K562 (cell line): ENCODE results near the gene DACT3. TPM values are rescaled to one million over a fixed set of nuclear protein-coding genes. Genes with fewer than 3 reads are reported as not detected.
A peak's percentile ranks its signal among the peaks of the same experiment; 100 is the strongest.

ENCODE experiments used
- CHD2 ChIP-seq: IDR thresholded peaks from 2 replicates; pipeline ENCODE4 v1.6.1; 2011; ENCODE audit warnings: low read depth, low read length
- GABPB1 ChIP-seq: sonication (generic); formaldehyde crosslinking; IDR thresholded peaks from 2 replicates; pipeline ENCODE4 v1.8.0; 2022; ENCODE audit warnings: mild to moderate bottlenecking, missing genetic modification reagents
- L3MBTL2 ChIP-seq: fragments of 450-650 bp; IDR thresholded peaks from 2 replicates; pipeline ENCODE4 v1.6.1; 2016; ENCODE audit warnings: mild to moderate bottlenecking, moderate library complexity
- NCOA2 ChIP-seq, 2 experiments: fragments of 450-650 bp; IDR thresholded peaks; 2 replicates each; pipeline ENCODE4 v1.6.1; 2018; ENCODE audit warnings: mild to moderate bottlenecking in 2 of 2, moderate library complexity in 1 of 2; ENCODE audit not compliant: partially characterized antibody in 2 of 2
- NFE2 ChIP-seq: IDR thresholded peaks from 2 replicates; pipeline ENCODE4 v1.6.1; 2014; ENCODE audit warnings: antibody characterized with exemption, low read depth
- SMARCC2 ChIP-seq: fragments of 450-650 bp; IDR thresholded peaks from 2 replicates; pipeline ENCODE4 v1.6.1; 2017; ENCODE audit warnings: antibody characterized with exemption, moderate library complexity, mild to moderate bottlenecking, low read depth
- SRSF7 ChIP-seq: fragments of 200-400 bp; formaldehyde crosslinking; optimal IDR thresholded peaks from 2 replicates; pipeline ENCODE3; 2017; ENCODE audit warnings: mild to moderate bottlenecking, low read depth, low read length
- STAT5A ChIP-seq: IDR thresholded peaks from 2 replicates; pipeline ENCODE4 v1.6.1; 2012; ENCODE audit warnings: low read length, inconsistent platforms, borderline replicate concordance
- TARDBP ChIP-seq: fragments of 450-650 bp; IDR thresholded peaks from 2 replicates; pipeline ENCODE4 v1.6.1; 2016
- ZNF12 ChIP-seq: sonication (generic); formaldehyde crosslinking; IDR thresholded peaks from 2 replicates; pipeline ENCODE4 v1.4.0; 2020; ENCODE audit warnings: mild to moderate bottlenecking, missing genetic modification reagents
- ZNF316 ChIP-seq: fragments of 450-650 bp; IDR thresholded peaks from 2 replicates; pipeline ENCODE4 v1.6.1; 2016
- ZNF764 ChIP-seq: fragments of 250-450 bp; sonication (Bioruptor Pico); IDR thresholded peaks from 2 replicates; pipeline ENCODE4 v1.4.0; 2020; ENCODE audit warnings: low read depth, mild to moderate bottlenecking, moderate library complexity
- polyA plus RNA-seq, 8 experiments: library from polyadenylated mRNA; depleted of rRNA in 4 of 8; stranded (reverse) in 5 of 8; unstranded in 3 of 8; fragments of >200 nt; fragmentation: Nextera tagmentation in 2 of 8; fragmentation: Illumina TruSeq in 1 of 8; extraction: Ambion mirVana in 2 of 8; extraction: Trizol in 1 of 8; gene quantifications; 2 replicates each; pipeline versions ENCODE4 v1.2.1 to v1.2.3, GENCODE V29; 2011 to 2014; ENCODE audit warnings: inconsistent platforms in 1 of 8, missing spikeins in 1 of 8
- total RNA-seq, 7 experiments: library from RNA; depleted of rRNA in 6 of 7; stranded (reverse); fragments of >200 nt in 6 of 7; fragmentation: Illumina TruSeq in 2 of 7; extraction: Trizol in 2 of 7; gene quantifications; 2 replicates each; pipeline versions ENCODE4 v1.2.1 to v1.2.3, GENCODE V29; 2011 to 2021; ENCODE audit warnings: low replicate concordance in 1 of 7
- TF ChIP-seq, protein P1 (sequence below), 2 experiments: IDR thresholded peaks in 1 of 2; conservative IDR thresholded peaks in 1 of 2; 2 replicates each; pipeline ENCODE4 v1.6.1; 2016; ENCODE audit warnings: low read depth in 2 of 2, mild to moderate bottlenecking in 1 of 2, missing compliant biosample characterization in 1 of 2, missing genetic modification characterization in 1 of 2, moderate library complexity in 1 of 2
- TF ChIP-seq, protein P2 (sequence below), 2 experiments: fragments of 200-800 bp in 1 of 2; sonication (Bioruptor generic) in 1 of 2; sonication (generic) in 1 of 2; formaldehyde crosslinking in 1 of 2; IDR thresholded peaks in 1 of 2; conservative IDR thresholded peaks in 1 of 2; 2 replicates each; pipeline versions ENCODE4 v1.5.0 to v1.6.1; 2016 to 2020; ENCODE audit warnings: missing compliant biosample characterization in 1 of 2, missing genetic modification characterization in 1 of 2, missing genetic modification reagents in 1 of 2
- TF ChIP-seq, protein P3 (sequence below): fragments of 450-650 bp; IDR thresholded peaks from one replicate; pipeline ENCODE4 v1.6.1; 2018; ENCODE audit warnings: mild to moderate bottlenecking, moderate library complexity; ENCODE audit not compliant: partially characterized antibody
- TF ChIP-seq, protein P4 (sequence below): fragments of 250-450 bp; sonication (Bioruptor Pico); IDR thresholded peaks from 2 replicates; pipeline ENCODE4 v1.8.0; 2021; ENCODE audit warnings: moderate library complexity, mild to moderate bottlenecking, inconsistent platforms
- TF ChIP-seq, protein P5 (sequence below), 2 experiments: fragments of 150-350 bp in 1 of 2; IDR thresholded peaks; 2 replicates each; pipeline ENCODE4 v1.6.1; 2012 to 2016; ENCODE audit warnings: low read depth in 2 of 2, low read length in 2 of 2, mild to moderate bottlenecking in 1 of 2, moderate library complexity in 1 of 2

Gene DACT3
- total and polyA plus RNA-seq, 9 of the 15 experiments (the other 6 are each of a cell fraction or from before 2014, with no cell fraction given): 0.67 to 6.5 (median 3.5) TPM

DNA sequence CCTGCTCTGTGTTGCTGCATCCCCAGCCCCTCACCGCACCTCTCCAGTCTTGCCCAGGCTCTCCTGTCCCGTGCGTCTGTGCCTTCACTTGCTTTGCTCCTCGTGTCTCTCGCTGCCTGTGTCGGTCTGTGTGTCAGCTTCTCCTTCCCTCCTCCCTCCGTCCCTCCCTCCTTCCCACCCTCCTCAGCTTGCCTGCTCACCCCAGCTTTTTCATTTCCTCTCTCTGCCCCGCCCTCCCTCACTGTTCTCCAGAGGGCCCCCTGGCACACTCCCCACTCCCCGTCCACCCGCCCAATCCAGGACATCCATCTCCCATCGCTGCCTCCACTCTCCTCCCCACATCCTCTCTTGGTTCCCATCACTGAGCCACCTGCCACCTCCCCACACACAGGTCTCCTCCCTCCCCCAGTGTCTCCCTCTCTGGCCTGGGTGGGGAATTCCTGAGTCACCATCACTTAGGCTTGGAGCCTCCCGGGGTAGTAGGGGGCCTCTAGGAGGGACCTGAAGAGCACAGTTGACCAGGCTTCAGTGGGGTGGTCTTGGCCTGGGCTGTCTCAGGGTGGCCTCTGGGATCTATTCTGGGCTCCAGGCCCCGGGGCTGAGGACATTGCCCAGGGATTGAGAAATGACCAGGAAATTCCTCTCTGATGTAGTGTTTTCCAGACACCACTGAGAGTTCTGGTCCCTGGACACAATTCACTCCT lies 35.9 kb downstream of the DACT3 start, which contains the start of gene PTGIR (continued):
- TF ChIP-seq, protein P1, sequence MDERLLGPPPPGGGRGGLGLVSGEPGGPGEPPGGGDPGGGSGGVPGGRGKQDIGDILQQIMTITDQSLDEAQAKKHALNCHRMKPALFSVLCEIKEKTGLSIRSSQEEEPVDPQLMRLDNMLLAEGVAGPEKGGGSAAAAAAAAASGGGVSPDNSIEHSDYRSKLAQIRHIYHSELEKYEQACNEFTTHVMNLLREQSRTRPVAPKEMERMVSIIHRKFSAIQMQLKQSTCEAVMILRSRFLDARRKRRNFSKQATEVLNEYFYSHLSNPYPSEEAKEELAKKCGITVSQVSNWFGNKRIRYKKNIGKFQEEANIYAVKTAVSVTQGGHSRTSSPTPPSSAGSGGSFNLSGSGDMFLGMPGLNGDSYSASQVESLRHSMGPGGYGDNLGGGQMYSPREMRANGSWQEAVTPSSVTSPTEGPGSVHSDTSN (CRISPR knock-in tag; IDR thresholded peaks at IDR 0.05; ENCODE audit: low read depth): no peak
- TF ChIP-seq, protein P1 (tag; conservative IDR thresholded peaks at IDR 0.05; ENCODE audit: low read depth): no peak
- no peak for TF ChIP-seq CHD2
- no peak for TF ChIP-seq SRSF7
- no peak for TF ChIP-seq ZNF764 (CRISPR knock-in tag)
- no peak for TF ChIP-seq ZNF12 (CRISPR knock-in tag)
- TF ChIP-seq, protein P2, sequence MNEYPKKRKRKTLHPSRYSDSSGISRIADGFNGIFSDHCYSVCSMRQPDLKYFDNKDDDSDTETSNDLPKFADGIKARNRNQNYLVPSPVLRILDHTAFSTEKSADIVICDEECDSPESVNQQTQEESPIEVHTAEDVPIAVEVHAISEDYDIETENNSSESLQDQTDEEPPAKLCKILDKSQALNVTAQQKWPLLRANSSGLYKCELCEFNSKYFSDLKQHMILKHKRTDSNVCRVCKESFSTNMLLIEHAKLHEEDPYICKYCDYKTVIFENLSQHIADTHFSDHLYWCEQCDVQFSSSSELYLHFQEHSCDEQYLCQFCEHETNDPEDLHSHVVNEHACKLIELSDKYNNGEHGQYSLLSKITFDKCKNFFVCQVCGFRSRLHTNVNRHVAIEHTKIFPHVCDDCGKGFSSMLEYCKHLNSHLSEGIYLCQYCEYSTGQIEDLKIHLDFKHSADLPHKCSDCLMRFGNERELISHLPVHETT (CRISPR knock-in tag; conservative IDR thresholded peaks at IDR 0.05 in 1 of 2, IDR thresholded peaks at IDR 0.05 in 1 of 2): no peak
- no peak for TF ChIP-seq NCOA2 (IDR thresholded peaks at IDR 0.05; ENCODE audit: partially characterized antibody in 2 of 2)
- TF ChIP-seq, protein P3, sequence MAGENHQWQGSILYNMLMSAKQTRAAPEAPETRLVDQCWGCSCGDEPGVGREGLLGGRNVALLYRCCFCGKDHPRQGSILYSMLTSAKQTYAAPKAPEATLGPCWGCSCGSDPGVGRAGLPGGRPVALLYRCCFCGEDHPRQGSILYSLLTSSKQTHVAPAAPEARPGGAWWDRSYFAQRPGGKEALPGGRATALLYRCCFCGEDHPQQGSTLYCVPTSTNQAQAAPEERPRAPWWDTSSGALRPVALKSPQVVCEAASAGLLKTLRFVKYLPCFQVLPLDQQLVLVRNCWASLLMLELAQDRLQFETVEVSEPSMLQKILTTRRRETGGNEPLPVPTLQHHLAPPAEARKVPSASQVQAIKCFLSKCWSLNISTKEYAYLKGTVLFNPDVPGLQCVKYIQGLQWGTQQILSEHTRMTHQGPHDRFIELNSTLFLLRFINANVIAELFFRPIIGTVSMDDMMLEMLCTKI: no peak
- no peak for TF ChIP-seq STAT5A
- TF ChIP-seq NFE2: peak; percentile 72
- TF ChIP-seq L3MBTL2: peak; percentile 35; the same call in 1 of the 2 replicates
- TF ChIP-seq, protein P4, sequence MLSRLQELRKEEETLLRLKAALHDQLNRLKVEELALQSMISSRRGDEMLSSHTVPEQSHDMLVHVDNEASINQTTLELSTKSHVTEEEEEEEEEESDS (CRISPR knock-in tag): no peak
- TF ChIP-seq ZNF316: peak; percentile 34; the same call in 1 of the 2 replicates
- TF ChIP-seq, protein P5, sequence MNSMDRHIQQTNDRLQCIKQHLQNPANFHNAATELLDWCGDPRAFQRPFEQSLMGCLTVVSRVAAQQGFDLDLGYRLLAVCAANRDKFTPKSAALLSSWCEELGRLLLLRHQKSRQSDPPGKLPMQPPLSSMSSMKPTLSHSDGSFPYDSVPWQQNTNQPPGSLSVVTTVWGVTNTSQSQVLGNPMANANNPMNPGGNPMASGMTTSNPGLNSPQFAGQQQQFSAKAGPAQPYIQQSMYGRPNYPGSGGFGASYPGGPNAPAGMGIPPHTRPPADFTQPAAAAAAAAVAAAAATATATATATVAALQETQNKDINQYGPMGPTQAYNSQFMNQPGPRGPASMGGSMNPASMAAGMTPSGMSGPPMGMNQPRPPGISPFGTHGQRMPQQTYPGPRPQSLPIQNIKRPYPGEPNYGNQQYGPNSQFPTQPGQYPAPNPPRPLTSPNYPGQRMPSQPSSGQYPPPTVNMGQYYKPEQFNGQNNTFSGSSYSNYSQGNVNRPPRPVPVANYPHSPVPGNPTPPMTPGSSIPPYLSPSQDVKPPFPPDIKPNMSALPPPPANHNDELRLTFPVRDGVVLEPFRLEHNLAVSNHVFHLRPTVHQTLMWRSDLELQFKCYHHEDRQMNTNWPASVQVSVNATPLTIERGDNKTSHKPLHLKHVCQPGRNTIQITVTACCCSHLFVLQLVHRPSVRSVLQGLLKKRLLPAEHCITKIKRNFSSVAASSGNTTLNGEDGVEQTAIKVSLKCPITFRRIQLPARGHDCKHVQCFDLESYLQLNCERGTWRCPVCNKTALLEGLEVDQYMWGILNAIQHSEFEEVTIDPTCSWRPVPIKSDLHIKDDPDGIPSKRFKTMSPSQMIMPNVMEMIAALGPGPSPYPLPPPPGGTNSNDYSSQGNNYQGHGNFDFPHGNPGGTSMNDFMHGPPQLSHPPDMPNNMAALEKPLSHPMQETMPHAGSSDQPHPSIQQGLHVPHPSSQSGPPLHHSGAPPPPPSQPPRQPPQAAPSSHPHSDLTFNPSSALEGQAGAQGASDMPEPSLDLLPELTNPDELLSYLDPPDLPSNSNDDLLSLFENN (IDR thresholded peaks at IDR 0.05; ENCODE audit: low read depth in 2 of 2, low read length in 2 of 2): no peak
- no peak for TF ChIP-seq SMARCC2
- no peak for TF ChIP-seq GABPB1 (CRISPR knock-in tag)
- no peak for TF ChIP-seq TARDBP
